Measurements from ENCODE around the gene CRADD.
"Not testable (repeated sequence)": the region's sequence is repeated elsewhere in the genome, so short reads cannot be mapped to it uniquely, and the experiment has no call there.

Gene CRADD

GRCh38 chr12:93788853-93789252 is 111.7 kb downstream of the CRADD start:
- DNase-seq: no peak

DNA sequence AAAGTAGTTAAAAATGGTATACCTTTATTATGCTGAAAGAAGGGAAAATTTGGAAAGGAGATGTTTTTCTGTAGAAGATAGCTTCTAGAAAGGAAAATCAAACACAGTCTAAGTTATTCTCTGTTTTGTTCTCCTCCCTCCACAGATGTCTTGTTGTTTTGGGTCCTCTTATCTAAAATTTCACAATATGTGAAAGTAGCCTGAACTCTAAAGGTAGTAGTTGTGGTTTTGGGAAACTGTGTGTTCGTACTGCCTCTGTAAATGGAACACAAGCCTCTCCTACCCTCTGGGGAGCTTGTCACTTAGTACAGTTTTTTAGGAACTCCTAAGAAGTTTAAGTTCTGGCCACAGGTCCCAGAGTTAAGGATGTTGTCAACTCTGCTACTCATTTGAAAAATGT is 112.6 kb downstream of the CRADD start:
- peak; percentile 36 for DNase-seq

DNA sequence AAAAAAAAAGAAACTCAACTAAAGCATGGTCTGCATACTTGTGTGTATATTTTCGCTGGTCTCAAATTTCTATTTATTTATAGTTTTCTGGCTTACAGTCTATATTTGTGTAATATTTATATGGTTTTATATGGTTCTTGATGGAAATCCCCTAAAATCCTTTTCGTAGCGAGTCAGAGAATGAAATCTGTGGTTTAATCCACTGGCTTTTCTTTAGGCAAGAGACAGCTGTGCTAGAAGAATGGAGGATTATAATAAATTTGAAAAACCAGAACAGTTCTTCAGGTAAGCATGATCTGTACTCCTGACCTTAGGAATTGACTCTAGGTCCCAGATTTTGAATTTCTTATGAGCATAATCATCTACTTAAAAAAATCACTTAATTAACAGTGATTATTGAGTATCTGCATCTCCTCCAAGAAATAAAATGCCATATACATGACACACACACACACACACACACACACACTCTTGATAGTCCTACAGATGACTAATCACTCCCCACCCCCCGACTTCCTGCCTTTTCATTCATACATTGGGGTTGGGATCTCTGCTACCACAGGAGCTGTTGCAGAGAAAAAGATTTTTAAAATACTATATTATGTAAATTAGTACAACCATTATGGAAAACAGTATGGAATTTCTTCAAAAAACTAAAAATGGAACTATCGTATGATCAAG is 113.4 kb downstream of the CRADD start:
- DNase-seq: no peak

DNA sequence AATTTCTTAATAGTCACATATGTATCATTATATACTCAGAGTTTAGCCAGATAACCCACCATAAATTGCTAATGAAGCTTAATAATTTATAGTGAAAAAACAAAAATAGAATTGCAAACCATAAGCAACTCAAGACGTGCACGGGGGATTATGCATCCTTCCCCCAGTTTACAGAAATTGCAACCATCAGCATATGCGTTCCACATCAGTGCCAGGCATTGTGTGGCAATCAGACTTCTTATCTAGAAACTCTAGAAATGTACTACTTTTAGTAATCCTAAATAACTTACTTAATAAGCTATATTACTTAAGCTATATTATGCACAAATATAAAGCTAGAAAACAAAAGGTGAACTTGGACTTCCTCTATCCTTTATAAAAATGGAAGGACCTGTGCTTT is 115.8 kb downstream of the CRADD start:
- no peak for DNase-seq

DNA sequence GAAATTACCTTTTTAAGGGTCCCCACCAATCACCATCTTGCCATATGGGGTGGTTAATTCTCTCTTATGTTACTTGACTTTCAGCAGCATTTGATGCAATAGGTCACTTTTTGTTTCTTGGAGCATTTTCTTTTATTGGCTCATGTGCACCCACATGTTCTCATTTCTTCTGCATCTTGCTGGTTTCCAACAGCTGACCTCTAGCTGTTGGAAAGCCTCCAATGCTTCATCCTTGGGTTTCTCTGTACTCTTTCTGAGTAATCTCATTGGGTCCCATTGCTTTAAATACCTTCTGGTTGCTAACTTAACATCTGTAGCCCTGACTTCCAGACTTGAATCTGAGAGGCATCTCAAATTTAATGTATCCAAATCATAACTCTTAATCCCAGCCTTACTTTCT is 116.8 kb downstream of the CRADD start:
- no peak for DNase-seq

- DNase-seq: no peak
These were observed 117.6 kb downstream of the CRADD start for GRCh38 chr12:93794738-93795137.

GRCh38 chr12:93795352-93795751 is 118.2 kb downstream of the CRADD start:
- no peak for DNase-seq

DNA sequence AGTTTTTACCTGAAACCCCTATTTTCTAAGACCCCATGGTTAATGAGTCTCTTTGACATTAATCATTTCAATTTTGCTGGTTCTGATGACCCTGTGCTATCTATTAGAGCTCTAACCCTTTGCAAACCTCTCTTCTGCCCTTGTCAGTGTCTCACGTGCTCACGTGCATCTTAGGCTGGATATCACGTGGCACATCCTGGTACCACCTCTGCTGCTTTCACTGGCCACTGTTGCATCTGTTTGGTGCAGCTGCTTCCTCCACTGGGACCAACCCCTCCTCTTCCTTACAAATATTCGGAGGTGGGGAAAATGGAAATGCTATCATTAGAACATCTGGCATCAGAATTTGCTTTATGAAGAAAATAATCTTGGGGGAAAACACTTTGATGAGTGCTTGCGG is 119.6 kb downstream of the CRADD start:
- DNase-seq: no peak

GRCh38 chr12:93798279-93799151 is 121.3 kb downstream of the CRADD start:
- DNase-seq: no peak

DNA sequence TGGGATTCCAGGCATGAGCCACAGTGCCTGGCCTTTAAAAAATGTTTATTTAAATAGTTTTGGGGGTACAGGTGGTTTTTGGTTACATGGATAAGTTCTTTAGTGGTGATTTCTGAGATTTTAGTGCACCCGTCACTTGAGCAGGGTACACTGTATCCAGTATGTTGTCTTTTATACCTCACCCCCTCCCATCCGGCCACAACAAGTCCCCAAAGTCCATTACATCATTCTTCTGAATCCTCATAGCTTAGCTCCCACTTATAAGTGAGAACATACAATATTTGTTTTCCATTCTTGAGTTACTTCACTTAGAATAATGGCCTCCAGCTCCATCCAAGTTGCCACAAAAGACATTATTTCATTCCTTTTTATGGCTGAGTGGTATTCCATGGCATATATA is 124.5 kb downstream of the CRADD start:
- DNase-seq: not testable (repeated sequence)

GRCh38 chr12:93802293-93802692 is 125.1 kb downstream of the CRADD start:
- peak; percentile 71 for DNase-seq

DNA sequence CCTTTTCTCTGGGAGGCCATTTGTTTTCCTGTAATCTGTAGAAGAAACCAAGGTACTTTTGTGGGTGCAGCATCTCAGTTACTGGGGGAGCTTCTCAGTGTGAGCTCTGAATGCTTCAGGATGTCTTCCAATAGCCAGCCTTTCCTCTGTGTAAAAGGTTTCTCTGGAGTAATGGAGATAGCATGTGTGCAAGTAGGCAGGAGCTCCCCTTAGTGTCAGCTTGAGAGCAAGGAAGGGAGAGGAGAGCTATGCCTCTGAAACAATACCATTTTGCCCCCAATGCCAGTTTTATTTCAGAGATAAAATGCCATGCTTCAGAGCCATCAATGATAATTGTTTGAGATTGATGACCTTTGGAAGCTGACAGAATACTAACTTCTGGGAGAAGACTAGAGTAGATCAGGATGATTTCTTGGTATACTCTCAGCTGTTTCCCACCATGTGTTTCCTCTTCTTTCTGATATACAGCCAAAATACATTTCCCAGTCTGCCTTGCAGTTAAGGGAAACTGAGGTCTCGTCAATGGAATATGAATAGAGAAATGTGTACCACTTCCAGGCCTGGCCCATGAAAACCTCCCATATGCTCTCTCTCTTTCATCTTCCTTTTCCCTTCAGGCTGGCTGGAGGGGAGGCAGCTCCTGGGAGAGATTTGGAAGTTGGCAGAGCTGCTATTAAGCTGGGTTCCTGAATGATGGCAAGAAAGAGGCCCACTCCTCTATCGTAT is 125.7 kb downstream of the CRADD start:
- DNase-seq: peak; percentile 51

DNA sequence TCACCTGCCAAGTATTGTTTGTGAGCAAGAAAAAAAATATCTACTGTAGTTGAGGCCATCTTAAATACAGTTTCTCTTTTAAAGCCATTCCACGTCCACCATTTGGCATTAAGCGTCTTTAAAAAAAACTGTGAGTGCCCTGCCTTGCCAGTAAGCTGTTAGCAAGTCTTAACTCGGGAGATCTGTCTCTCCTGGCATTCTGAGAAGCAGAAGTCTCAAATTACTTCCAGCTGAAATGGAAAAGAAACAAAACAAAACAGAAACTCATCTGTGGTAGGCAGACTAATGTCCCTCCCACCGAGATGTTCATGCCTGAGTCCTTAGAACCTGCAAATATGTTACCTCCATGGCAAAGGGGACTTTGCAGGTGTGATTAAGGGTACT is 126.2 kb downstream of the CRADD start:
- DNase-seq: peak; percentile 84

DNA sequence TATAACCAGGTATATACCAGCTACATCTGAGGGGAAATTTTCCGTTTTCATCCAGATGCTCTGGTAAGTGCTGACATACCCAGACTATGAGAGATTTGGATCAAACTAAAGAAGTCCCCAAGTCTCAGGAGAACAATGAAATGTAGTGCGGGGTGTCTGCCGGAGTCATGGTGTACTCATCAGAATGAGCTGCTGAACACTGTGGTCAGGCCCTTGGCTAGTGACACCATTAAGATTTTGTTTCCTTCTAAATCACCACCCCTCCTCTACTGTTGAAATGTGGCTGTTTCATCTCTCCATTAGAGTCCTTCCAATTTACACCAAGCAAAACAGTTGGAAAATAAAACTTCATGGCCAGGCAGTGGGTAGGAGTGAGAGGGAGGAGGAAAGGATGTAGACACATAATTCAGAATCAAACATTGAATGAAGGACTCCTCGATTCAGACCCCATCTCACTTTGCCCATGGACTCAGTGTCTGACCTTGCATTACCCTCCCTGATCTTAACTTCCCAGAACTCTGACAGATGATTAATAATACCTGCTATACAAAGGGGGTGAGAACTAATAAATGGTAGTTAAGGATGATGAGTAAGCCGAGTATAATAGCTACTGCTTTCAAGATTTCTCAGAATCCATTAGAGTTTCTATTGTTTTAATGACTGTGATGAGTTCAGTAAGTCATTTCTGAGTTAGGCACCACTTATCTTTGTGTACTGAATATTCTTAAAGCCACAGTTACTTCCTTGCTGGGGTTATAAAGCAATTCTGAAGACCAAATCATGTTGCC is 127.4 kb downstream of the CRADD start:
- DNase-seq: peak; percentile 18

GRCh38 chr12:93805736-93806141 is 128.6 kb downstream of the CRADD start:
- no peak for DNase-seq

DNA sequence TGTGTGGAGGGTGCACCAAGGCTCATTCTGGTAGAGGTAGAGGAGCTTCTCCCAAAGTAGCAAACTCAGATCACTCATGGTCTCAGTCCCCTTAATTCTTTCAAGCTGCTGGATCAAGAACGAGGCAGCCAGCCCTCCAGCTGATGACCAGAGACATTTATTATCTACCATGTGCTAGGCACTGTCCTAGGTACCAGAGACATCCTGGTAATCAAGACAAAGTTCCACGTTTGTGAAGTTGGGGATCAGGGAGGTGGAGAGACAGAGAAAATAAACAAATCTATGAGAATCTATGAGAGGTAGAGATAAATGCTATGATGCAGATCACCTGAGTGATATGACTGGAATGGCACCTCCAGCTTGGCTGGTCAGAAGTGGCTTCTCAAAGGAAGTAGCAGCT is 130.2 kb downstream of the CRADD start:
- DNase-seq: no peak

- peak; percentile 65 for DNase-seq
These were observed 131.2 kb downstream of the CRADD start for GRCh38 chr12:93808169-93808899.

DNA sequence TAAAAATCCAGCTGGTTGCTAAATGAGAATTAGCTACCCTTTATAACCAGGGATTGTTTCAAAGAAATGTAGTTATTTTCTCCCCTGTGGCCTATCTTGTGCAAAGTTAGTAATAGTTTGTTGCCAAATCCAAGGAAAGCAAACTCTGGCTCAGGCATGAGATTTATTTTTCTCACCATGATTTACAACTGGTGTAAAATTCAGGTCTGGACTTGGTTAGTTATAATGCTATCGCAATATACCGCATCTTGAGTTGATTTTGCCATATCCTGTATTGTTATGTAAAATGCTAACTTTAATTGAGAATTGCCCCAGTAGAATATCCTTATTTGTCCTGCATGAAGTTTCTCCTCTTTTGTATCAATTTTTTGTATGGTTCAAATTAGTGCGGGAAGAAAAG is 135.5 kb downstream of the CRADD start:
- DNase-seq: no peak

DNA sequence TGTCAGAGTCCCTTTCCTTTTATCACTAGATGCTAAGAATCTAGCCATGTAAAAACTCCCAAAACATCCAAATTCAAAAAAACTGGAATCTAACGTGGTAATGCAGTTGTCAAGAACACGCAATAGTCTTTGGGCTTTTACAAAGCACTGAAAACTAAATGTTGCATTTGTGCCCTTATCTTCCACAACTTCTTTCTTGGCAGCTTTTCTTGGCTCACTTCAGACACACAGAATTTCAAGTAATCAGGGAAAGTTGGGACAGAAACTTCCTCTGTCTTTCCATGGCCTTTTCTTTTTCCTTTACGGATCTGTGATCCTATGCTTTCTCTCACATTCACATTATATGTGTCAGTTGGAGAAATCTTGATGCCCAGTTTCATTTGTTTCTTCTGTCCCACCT is 136.0 kb downstream of the CRADD start:
- DNase-seq: no peak

- DNase-seq: no peak
These were observed 137.0 kb downstream of the CRADD start for GRCh38 chr12:93813972-93814821.

- no peak for DNase-seq
These were observed 141.4 kb downstream of the CRADD start for GRCh38 chr12:93818488-93819049.
